ENCODE results near the gene MAMLD1. TPM values are rescaled to one million over a fixed set of nuclear protein-coding genes. Genes with fewer than 3 reads are reported as not detected.
A peak's percentile ranks its signal among the peaks of the same experiment; 100 is the strongest.

The MAMLD1 gene
- total RNA-seq, 1 donor from 2014 or later, result 2.5 TPM

DNA sequence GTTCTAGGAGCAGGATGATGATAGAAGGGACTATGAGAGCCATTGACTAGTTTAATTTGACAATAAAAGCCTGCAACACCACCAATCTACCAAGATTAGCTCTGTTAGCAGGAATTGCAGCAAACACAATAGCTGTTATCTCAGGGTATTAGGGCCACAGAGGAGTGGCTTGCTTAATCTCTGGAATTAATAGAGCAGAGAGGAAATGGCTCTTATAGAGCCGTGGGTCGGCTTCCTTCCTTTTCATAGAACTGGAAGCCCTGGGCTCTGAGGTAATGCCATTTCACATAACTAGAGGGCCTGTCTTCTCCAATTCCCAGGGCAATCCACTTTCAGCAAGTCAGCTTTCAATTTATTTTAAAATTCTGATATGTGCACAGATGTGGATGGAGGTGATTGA lies 83.0 kb downstream of the MAMLD1 start:
- TF ChIP-seq, protein P1, sequence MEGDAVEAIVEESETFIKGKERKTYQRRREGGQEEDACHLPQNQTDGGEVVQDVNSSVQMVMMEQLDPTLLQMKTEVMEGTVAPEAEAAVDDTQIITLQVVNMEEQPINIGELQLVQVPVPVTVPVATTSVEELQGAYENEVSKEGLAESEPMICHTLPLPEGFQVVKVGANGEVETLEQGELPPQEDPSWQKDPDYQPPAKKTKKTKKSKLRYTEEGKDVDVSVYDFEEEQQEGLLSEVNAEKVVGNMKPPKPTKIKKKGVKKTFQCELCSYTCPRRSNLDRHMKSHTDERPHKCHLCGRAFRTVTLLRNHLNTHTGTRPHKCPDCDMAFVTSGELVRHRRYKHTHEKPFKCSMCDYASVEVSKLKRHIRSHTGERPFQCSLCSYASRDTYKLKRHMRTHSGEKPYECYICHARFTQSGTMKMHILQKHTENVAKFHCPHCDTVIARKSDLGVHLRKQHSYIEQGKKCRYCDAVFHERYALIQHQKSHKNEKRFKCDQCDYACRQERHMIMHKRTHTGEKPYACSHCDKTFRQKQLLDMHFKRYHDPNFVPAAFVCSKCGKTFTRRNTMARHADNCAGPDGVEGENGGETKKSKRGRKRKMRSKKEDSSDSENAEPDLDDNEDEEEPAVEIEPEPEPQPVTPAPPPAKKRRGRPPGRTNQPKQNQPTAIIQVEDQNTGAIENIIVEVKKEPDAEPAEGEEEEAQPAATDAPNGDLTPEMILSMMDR (conservative IDR thresholded peaks at IDR 0.05; ENCODE audit: low read depth, low read length), result no peak
- no peak for DNase-seq (ENCODE audit: low read depth)
- H3K4me3 ChIP-seq (ENCODE audit: low read depth, low read length), result no peak overlapping the region

DNA sequence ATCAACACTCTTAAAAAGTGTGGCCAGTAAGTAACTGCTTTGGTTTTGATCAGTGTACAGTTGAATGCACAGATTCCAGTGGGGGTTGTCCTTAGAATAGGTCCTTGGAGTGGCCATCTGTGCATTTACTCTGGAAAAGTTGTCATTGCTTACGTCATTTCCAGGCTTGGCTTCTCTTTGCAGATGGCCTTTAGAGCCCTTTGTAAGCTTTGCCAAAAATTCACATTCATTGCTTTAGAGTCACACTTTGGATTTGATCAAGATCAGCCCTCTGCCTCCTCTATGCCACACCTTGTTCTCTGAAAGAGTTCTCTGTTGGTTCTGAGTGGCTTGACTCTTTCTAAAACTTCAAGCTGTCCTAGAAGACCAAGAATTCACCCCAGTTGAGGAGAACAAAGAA lies 83.9 kb downstream of the MAMLD1 start:
- H3K4me3 ChIP-seq (ENCODE audit: low read depth, low read length), result no peak overlapping the region
- DNase-seq (ENCODE audit: low read depth), result no peak
- TF ChIP-seq, protein P1 (conservative IDR thresholded peaks at IDR 0.05; ENCODE audit: low read depth, low read length), result no peak

DNA sequence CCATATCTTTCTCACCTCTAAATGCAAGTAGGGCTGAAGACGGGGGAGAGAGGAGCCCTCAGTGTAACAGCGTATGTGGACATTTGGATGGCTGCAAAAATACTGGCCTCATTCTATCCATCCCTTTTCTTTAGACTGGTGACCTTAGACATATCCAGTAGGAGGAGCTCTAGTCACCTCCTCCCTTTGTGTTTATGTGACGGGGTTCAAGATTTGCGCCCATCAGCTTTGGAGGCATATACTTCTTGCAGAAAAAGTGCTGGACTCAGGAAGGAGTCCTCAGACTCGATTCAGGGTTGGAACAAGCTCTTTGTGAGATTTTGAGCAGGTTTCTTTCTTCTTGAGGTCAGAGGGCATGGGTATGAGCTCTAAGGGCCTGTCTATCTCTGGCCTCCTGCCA lies 86.2 kb downstream of the MAMLD1 start:
- TF ChIP-seq, protein P1 (conservative IDR thresholded peaks at IDR 0.05; ENCODE audit: low read depth, low read length), result peak; percentile 23
- no peak overlapping the region for H3K4me3 ChIP-seq (ENCODE audit: low read depth, low read length)
- no peak for DNase-seq (ENCODE audit: low read depth)

DNA sequence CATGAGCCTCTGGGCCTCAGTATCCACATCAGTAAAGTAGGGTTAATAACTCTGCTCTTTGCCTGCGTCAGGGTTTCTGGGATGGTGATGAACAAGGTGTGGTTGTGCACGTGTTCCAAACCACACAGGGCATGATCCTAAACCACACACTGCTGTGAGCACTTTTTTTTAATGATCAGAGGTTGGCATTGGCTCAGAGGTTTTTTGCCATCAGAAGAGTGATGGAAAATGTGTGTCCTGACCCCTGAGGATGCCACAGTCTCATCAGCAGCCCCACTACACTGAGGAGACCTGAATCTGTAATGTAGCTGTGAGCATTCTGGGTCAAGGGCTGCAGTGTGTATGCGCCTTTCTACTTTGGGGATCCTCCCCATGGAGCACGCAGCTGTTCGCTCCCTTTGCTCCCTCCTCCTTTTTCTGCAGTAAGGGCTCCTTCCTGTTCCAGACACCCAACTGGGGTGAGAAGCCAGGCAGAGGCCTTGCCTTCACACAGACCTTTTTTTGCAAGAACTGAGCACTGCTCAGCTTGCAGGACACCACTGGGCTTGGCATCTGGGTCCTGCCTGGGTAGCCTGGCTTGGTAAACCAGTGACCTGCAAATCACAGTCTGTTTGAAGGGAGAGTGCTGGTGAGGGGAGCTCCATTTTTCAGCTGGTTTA lies 87.5 kb downstream of the MAMLD1 start:
- TF ChIP-seq, protein P1 (conservative IDR thresholded peaks at IDR 0.05; ENCODE audit: low read depth, low read length), result no peak
- H3K4me3 ChIP-seq (ENCODE audit: low read depth, low read length), result no peak overlapping the region
- DNase-seq (ENCODE audit: low read depth), result no peak

DNA sequence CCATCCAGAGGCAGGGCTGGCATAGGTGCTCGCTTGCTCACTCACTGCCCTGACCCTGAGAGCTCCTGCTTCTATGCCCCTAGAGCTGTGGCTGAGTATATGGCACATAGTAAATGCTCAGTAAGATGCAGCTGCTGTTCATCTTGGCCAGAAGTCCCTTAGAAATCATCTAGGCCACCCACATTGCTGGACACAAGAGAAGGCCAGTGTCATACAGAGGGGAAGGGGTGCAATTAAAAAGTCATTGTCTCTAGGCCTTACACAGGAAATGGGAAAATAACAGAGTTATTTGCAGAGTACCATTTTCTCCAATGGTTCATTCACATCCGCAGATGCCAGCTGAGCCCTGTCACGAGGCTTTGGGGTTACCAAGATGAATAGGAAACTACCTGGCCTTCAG lies 88.8 kb downstream of the MAMLD1 start:
- TF ChIP-seq, protein P1 (conservative IDR thresholded peaks at IDR 0.05; ENCODE audit: low read depth, low read length), result no peak
- no peak for DNase-seq (ENCODE audit: low read depth)
- no peak overlapping the region for H3K4me3 ChIP-seq (ENCODE audit: low read depth, low read length)

- DNase-seq (ENCODE audit: low read depth), result no peak
- no peak overlapping the region for H3K4me3 ChIP-seq (ENCODE audit: low read depth, low read length)
- TF ChIP-seq, protein P1 (conservative IDR thresholded peaks at IDR 0.05; ENCODE audit: low read depth, low read length), result no peak
Observed at GRCh38 chrX:150454083-150454482, 91.0 kb downstream of the MAMLD1 start.
